Kidney capillary endothelial cell (primary cell): ENCODE data around the gene COMMD9.
"Not testable (repeated sequence)": the region's sequence is repeated elsewhere in the genome, so short reads cannot be mapped to it uniquely, and the experiment has no call there.

Source experiments
- DNase-seq: peaks from one replicate; pipeline ENCODE4 v3.0.0-alpha.2; 2018; ENCODE audit warnings: low spot score

The COMMD9 gene

DNA sequence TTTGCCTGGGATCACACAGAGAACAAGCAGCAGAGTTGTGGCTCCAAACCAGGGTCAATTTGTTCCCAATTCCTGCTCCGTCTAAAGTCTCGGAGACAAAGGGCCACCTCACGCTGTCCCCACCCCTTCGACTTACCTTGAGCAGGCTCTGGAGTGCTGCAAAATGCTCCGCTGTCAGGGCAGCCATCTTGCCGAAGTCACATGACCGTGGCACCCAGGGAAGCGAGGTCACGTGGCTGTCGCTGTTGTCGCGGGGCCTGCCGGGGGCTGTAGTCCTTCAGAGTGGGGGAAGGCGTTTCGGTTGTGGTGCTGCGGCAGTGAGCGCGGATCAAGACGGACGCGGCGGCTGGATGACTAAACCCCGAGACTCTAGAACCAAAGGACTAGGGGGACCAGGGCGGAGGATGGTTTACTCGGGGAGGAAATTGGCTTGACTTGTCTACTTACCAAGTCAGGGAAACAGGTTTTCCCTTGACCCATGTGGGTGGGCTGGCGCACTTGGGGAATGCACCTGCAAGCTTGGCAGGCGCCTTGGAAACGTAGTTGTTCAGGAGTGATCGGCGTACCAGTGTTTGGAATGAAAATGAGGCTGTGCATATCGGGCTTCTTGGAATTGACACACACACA is at the start of gene COMMD9:
COMMD9 (minus strand) TSS at position 199 of the 627 bp plus-strand sequence; CDS start at position 187, 12 bp downstream.
- DNase-seq, result peak; percentile 88

DNA sequence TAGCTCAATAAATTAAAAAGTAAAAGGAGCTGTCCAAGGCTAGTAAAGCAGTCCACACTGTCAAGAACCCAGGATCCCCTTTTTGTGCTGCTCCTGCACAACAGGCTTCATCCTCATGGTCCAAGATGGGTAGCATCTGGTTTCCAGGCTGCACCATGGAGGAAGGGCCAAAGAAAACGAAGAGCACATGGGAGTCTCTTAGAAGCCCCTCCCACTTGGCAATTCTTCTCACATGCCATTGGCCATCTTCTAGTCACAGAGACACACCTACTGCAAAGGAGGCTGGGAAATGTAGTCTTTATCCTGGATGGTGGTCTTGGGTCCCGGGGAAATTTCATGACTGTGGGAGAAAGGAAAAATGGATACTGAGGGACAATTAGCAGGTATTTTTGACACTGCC is 44.7 kb upstream of the COMMD9 start:
- no peak for DNase-seq

DNA sequence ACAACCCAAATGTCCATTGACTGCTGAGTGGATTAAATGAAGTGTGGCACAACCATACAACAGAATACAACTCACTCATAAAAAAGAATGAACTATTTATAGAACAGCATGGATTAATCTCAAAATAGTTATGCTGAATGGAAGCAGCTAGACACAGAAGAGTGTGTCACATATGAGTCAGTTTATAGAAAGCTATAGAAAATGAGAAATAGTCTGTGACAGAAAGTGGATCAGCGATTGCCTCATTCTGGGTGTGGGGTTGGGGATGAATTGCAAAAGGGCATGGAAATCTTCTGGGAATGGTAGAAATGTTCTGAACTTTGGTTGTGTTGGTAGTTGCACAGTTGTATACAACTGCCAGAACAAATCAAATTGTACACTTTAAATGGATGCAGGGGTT is 44.2 kb upstream of the COMMD9 start:
- DNase-seq, result peak; percentile 57

DNA sequence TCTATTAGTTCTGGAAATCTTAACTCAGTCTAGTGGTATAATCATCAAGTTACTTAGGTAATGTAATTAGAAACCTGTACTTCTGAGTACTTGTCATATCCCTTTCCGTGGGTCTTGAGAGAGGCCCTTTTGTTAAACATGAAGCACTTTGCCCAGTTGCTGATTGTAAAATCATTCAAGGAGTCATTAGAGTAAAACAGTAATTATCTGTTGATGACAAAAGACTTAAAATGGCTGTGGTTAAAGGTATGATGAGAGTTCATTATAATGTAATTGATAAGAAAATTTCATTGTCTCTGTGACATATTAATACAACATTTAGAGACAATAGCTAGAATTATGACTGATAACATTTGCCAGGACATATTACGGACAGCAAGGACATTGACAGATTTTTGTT is 41.2 kb upstream of the COMMD9 start:
- no peak for DNase-seq

DNA sequence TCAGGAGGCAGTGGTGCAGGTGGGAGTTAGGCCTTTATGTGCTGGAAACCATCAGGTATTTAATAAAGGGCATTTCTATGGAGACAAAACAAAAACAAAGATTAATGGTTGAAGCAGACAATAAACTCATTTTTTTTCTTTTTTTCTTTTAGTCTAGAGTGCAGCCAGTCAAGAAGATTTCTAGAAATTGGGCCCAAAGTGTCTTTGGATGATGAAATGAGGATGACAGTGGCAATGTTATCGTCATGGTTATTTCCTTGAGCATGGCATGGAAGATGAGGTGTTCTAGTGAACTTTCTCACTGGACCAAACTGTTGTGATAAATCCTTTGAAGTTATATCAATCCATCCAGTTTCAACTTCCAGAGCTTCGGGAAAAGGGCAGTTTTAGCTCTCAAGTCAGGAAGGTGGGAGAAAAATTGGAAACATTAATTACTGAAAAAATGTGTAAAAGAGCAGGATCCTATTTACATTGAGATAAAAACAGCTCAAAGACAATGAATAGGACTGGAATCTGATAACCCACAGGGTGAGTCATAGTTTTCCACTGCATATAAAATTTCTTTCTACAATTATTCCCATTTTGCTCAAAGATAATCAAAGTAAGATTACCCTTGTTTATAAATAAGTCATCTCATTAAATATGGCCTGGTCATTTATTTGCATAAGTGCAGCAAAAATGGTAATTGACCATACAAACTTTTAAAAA is 39.9 kb upstream of the COMMD9 start:
- no peak for DNase-seq

DNA sequence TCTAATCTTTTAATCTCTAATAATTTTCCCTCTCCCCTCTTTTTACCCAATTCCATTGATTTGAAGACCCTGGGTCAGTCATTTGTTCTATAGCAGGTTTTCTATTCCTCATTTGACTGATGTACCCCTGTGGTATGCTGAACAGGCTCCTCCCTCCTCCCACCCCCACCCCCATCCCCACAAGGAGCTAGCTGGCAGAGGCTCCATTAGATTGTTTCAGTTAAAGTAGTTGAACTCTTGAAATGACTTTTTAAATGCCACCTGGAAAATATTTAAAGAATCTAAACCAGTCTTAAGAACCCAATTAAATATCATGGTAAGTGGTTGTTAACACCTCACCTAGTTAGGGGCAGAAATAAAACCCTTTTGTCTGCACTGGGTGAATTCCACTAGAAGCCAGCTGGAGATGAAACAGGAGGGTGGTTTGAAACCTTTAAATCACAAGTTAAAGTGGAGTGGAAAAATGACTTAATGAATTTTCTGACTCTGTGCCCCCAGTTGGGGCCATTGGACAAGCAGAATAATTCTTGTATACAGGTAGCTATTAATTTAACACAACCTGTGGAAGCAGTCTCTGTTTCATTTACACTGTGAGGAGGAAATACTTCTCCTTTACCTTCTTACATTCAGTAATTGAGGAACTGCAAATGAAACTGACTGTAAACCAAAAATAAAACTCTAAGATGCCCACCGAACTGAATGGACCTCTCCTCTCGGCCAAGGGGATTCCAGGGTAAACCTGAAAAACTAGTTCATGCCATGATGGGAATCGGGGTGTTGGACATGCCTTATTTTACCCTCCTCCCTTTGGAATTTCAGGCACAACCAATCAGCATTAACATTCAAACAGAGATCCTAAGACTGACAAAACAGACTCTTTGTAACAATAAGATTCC is 37.5 kb upstream of the COMMD9 start:
- no peak for DNase-seq

DNA sequence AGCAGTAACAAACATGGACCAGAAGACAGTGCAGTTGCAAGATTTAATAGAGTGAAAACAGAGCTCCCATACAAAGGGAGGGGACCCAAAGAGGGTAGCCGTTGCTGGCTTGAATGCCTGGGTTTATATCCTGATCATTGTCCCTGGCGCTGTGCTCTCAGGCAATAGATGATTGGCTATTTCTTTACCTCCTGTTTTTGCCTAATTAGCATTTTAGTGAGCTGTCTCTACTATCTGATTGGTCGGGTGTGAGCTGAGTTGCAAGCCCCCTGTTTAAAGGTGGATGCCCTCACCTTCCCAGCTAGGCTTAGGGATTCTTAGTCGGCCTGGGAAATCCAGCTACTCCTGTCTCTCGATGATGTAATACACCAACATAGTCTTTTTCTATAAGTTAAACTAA is 36.2 kb upstream of the COMMD9 start:
- DNase-seq, result not testable (repeated sequence)

DNA sequence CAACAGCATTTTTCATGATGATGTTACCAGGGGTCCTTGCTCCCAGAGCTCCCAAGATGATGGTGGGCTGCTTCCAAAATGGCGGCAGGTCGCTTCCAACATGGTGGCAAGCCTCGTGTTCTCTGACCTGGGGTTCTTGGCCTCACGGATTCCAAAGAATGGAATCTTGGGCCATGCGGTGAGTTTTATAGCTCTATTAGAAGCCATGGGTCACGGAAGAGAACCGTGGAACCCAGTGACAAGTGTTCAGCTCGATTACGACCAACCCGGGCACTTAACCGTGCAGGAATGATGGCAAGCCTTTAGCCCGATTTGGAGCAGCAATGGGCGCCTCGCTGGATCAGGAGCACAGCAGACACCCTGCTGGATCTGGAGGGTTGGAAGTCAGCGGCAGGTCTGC is 35.7 kb upstream of the COMMD9 start:
- not testable (repeated sequence) for DNase-seq

DNA sequence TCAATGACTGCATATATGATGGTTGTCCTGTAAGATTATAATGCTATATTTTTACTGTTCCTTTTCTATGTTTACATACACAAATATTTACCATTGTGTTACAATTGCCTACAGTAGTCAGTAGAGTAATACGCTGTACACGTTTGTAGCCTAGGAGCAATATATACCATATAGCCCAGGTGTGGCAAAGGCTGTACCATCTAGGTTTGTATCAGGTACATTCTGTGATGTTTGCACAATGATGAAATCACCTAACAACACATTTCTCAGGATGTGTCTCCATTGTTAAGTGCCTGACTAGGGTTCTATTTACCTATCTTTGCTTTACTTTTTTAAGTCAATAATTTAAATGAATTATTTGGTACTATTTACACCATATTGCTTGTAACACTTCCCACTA is 28.8 kb upstream of the COMMD9 start:
- DNase-seq, result no peak

DNA sequence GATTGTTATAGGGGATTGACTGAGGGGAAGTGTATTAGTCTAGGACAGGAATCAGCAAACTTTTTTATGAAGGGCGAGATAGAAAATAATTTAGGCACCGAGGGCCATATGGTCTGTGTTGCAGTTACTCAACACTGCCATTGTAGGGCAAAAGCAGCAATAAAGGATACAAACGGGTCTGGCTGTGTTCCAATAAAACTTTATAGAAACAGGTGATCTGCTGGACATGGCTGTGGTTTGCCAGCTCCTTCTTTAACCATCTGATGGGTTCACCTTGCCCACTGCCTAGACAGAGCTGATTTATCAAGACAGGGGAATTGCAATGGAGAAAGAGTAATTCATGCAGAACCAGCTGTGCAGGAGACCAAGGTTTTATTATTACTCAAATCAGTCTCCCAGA is 26.8 kb upstream of the COMMD9 start:
- DNase-seq, result no peak

DNA sequence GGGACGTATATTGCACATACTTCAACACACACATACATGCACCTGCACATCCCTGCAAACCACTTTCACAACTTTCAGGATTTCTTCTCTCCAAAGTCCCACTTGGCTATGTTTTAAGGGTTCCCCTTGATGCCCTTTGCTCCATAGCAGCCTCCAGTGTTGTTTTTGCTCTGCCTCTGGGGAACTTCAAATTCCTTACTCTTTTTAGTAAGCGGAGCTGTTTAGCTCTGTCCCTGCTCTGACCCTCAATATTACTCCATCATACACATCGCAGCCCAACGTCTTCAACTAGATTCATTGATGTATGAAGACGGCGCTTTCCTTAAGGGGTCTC is 25.2 kb upstream of the COMMD9 start:
- DNase-seq, result no peak

DNA sequence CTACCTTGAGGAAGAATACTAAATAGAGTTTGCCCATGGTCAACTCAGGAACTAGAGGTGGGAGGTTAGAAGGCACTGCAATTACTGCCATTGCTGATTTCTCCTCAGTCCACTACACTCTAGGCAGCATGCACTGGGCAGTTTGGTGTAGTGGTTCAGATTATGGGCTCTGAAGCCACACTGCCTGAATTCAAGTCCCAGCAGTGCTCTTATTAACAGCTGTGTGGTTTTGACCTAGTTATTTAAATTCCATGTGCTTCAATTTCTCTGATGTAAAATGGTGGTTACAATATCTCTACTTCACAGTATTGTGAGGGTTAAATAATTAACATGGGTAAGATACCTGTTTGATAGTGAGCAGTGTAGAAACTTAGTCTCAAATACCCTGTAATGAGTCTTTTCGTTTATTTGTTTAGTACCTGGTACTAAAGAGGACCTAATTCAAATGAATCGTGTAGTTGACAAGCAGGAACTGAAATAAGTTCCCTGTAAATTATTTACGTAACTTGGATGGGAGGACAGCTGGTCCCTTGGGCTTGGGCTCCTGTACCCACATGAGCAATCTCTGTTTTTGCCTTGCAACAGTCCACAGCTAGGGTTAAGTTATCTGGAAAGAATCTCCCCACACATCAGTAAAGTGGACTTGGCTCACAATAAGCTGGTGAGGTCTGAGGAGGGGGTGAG is 24.7 kb upstream of the COMMD9 start:
- no peak for DNase-seq

DNA sequence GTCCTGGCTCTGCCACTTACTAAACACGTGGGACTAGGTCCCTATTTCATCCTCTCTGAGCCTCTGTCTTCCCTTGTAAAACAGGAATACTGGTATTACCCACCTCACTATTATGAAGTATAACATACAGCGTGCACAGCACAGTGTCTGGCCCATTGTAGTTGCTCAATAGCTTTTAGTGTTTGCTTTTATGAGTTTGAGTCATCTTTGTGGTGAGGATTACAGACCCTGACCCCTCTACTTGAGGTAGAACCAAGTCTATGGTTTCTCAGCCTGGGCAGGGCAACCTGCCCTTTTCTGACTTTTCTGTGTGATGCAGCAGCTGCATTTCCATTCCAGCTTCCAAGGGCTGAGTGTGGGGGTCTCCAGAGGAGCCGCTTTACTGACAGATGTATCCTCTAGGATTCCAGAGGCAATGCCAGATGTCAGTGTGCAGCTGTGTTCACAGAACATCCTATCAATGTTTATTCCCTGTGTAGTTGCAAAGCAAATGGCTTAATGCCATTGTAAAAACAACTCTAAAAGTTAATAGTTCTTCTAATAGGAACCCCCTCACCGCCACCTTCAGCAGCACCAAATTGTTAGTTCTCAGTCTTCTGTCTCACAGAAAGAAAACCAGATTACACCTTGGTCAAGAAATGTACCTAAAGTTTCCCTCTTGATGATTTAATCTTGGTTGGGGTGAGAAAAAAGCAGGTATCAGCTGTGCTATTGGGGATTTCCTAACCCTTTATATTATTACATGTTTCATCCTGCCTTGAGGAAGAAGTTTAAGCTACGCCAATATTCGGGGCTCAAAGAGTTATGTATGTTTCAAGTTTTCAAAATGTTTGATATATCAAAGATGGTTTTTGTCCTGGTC is 23.6 kb upstream of the COMMD9 start:
- no peak for DNase-seq

DNA sequence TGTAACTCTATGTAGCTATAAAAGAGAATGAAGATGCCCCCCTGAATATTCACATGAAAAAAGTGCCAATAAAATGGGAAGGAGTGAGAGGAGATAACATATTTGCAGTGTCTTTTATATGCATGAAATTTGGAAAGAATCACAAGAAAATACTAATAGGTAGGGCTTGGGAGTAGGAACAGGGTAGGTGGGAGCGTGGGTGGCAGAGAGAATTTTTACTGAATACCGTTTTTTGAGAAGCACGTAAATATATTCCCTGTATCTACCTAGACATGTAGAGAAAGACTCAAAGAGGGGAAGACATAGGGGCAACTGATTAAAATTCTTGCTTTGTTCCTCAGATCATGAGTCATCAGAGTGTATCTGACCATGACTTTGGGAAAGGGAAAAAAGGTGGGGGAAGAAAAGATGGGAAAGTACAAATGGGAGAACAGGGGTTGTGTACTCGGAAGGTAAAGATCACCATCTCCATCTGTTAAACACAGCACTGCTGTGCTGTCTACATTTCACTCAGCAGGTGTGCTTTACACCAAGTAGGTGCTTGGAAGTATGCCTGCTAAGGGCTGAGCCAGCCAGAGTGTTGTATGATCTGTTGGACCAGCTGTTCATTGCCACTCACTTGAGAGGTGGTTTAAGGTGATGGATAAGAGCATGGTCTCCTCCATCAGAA is 22.8 kb upstream of the COMMD9 start:
- DNase-seq, result no peak

DNA sequence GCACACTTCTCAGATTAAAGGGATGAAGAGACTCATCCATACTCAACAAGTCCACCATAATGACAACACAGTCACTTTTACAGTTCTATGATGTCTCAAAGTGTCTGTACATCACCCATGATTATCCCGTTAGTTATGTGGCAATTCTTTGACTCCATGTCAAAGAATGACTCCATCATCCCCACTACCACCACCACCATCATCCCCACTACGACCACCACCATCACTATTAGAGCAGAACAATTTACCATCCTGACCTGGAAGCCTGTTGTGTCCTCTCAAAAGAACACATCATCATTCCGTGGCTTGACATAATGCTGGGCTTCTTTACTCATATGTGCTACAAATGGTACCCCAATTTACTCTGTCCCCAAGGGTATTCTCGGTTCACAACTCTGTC is 20.6 kb upstream of the COMMD9 start:
- DNase-seq, result no peak

DNA sequence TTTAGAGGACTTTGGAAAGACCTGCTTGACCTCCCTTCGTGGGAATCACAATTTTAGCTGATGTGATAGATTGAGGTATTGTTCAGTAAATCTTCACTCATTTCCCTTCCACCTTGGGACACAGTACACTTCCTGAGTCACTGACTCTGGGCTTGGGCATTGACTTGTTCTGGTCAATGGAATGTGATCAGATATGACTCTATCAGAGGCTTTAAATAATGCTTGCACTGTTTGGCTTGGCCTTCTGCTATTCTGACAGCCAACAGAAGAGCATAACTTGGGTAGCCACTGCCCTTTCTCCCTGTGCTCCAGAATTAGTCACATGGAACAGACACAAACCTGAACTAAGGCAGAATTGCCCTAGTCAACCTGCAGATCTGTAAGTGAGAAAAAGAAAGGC is 19.4 kb upstream of the COMMD9 start:
- DNase-seq, result peak; percentile 19

DNA sequence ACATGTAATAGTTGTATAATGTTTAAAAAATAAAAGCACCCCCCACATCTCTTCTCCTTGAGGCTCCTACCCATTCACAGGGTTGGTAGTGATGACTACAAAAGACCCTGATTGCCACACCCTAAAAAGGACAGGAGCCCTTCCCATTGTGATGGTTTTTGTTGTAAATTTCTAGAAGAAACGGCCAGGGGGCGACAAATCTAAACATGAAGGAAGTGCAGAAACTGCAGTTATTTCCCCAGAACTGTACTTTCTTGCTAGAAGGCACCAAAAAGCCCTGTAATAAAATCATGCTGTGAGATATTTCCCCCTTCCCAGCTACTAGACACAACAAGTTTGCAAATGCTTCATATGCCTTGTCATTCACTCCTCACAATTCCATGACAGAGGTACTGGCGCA is 17.7 kb upstream of the COMMD9 start:
- peak; percentile 37 for DNase-seq

DNA sequence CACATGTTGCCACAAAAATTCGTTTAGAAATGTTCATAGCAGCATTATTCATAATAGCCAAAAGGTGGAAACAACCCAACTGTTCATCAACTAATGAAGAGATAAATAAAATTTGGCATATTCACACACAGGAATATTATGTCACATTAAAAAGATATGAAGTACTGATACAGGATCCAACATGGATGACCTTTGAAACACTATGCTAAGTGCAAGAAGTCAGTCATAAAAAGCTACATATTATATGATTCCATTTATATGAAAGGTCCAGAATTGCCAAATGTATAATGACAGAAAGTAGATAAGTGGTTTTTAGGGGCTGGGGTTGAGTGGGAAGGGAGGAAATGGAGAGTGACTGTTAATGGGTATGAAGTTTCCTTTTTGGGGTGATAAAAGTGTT is 15.8 kb upstream of the COMMD9 start:
- no peak for DNase-seq

DNA sequence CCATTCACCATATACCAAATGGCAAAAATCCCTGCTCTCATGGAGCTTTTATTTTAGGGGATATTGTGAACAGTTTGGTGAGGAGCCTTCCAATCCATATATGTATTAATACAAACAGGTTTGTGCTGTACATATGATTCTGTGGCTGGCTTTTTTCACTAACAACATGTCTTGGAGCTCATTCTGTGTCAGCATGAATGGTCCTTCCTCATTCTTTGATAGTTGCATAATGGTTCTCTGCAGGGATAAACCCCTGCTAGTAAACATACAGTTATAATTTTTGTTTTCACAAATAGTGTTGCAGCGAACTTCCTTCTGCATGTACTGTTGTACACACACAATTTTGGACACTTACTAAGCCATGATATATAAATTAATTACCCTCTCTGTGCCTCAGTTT is 15.1 kb upstream of the COMMD9 start:
- DNase-seq, result no peak

DNA sequence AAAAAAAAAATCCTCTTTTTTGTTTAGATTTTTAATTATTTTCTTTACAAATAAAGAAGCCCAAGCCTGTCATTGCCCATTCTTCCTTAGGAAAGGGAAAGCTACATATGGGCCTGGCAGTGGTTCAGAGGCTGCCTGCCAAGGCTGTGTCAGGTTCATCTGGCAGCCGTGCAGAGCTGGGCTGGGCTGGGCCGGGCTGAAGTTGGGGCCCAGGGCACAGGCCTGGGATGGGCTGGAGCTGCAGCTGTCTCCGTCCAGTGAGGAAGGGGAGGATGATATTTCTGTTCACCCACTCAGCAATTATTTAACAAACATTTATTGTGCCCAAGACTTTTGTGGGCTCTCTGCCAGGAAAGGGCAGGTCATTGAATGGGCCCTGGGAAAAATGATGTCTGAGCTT is 11.4 kb upstream of the COMMD9 start:
- DNase-seq, result no peak
